Occipital lobe (tissue), 2 donors: ENCODE results near the gene ADD1. TPM values are rescaled to one million over a fixed set of nuclear protein-coding genes. Genes with fewer than 3 reads are reported as not detected.

Experiments
- DNase-seq: peaks from one replicate; lab custom pipeline; 2025; lab: John Stamatoyannopoulos, UW
- total RNA-seq: library from RNA; depleted of rRNA; stranded (reverse); fragments of >200 nt; gene quantifications from one replicate; pipeline ENCODE4 v1.2.3, GENCODE V29; 2014

ADD1 gene
- total RNA-seq, 1 donor from 2014 or later: 166 TPM

DNA sequence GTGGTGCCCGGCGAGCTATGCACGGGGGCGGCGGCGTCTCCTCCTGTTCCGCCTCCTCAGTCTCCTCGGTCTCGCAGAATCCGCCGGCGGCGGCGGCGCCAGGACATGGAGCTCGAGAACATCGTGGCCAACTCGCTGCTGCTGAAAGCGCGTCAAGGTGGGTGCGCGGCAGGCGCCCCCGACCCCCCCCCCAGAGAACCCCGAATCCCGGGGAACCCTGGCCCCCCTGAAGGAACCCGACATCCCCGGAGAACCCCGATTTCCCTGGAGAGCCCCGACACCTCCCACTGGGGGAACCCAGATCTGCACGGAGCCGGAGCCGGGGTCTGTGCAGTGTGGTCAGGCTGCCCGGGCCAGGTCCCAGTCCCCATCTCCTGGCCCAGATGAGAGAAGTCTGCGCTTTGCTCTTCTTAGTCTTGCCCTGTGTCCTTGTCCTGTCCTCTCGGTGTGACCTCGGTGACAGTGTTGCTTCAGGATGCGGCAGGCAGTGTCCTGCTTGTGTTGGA, 120.4 kb downstream of the ADD1 start:
- DNase-seq: no peak

GRCh38 chr4:2964706-2965258, 121.1 kb downstream of the ADD1 start:
- DNase-seq: no peak

GRCh38 chr4:2965262-2965661, 121.6 kb downstream of the ADD1 start:
- no peak for DNase-seq

- DNase-seq: no peak
These were observed 124.7 kb downstream of the ADD1 start for GRCh38 chr4:2968381-2968780.

GRCh38 chr4:2971275-2971674, 127.6 kb downstream of the ADD1 start:
- no peak for DNase-seq

GRCh38 chr4:2977211-2978088, 133.8 kb downstream of the ADD1 start:
- peak; percentile 43 for DNase-seq

Other genes with a start within 250 kb of the ADD1 start
- gene TNIP2, start 87.5 kb upstream of the ADD1 start, total RNA-seq: 5.9 TPM
- 24.8 TPM for gene SH3BP2, start 50.8 kb upstream of the ADD1 start, total RNA-seq
- 5.6 TPM for gene NOP14, start 119.6 kb downstream of the ADD1 start, total RNA-seq
- gene GRK4, start 119.7 kb downstream of the ADD1 start, total RNA-seq: 53.8 TPM
- not detected for gene HTT-AS, start 230.7 kb downstream of the ADD1 start, total RNA-seq
- 71.1 TPM for gene HTT, start 230.8 kb downstream of the ADD1 start, total RNA-seq